Activated T-helper 17 cell treated with anti-CD3 and anti-CD28 coated beads, Interleukin-2, amount 50 U/mL, for 72 hours (primary cell): ENCODE measurements around the gene ASCC1. TPM values are rescaled to one million over a fixed set of nuclear protein-coding genes. Genes with fewer than 3 reads are reported as not detected.
"Not testable (repeated sequence)": the region's sequence is repeated elsewhere in the genome, so short reads cannot be mapped to it uniquely, and the experiment has no call there.

ENCODE experiments used
- ATAC-seq: fragments of 150-1000 bp; cut with Tn5 transposase; replicated peaks from 2 replicates; pipeline ENCODE4 v1.10.0; 2021; ENCODE audit warnings: mild to moderate bottlenecking, moderate library complexity
- H3K27ac Mint-ChIP-seq: one replicate; pipeline ENCODE4 v1.8.0; 2022; ENCODE audit warnings: mixed read lengths
- H3K27me3 Mint-ChIP-seq: one replicate; pipeline ENCODE4 v1.8.0; 2022; ENCODE audit warnings: mixed read lengths
- H3K36me3 Mint-ChIP-seq: one replicate; pipeline ENCODE4 v1.8.0; 2022; ENCODE audit warnings: low read depth, mild to moderate bottlenecking, mixed read lengths
- H3K4me1 Mint-ChIP-seq: one replicate; pipeline ENCODE4 v1.8.0; 2022; ENCODE audit warnings: mixed read lengths
- H3K4me3 Mint-ChIP-seq: one replicate; pipeline ENCODE4 v1.8.0; 2022; ENCODE audit warnings: mild to moderate bottlenecking, mixed read lengths
- H3K9me3 Mint-ChIP-seq: one replicate; pipeline ENCODE4 v1.8.0; 2022; ENCODE audit warnings: mixed read lengths
- total RNA-seq, 2 donors: library from RNA; stranded (reverse); gene quantifications; one replicate each; pipeline ENCODE4 v1.2.3, GENCODE V29; 2022

ASCC1 gene
- total RNA-seq, 2 donors from 2014 or later, result 44.0 to 48.6 TPM

- Mint-ChIP-seq H3K36me3 (peaks cover 43% of the 10 kb centered on the region), H3K27me3 (no peaks in the 10 kb centered on the region), H3K4me1 (peaks cover 10% of the 10 kb centered on the region), H3K9me3 (no peaks in the 10 kb centered on the region), H3K4me3 (no peak overlapping the region), H3K27ac (no peak overlapping the region)
- ATAC-seq, result no peak
These were observed 39.4 kb downstream of the ASCC1 start for GRCh38 chr10:72176701-72177100.

GRCh38 chr10:72175149-72175548 is 40.9 kb downstream of the ASCC1 start:
- Mint-ChIP-seq H3K27ac (no peak overlapping the region), H3K4me3 (no peak overlapping the region), H3K27me3 (no peaks in the 10 kb centered on the region), H3K36me3 (peaks cover 38% of the 10 kb centered on the region), H3K9me3 (no peaks in the 10 kb centered on the region), H3K4me1 (peaks cover 10% of the 10 kb centered on the region)
- no peak for ATAC-seq

- Mint-ChIP-seq H3K4me1 (peaks cover 10% of the 10 kb centered on the region), H3K27me3 (no peaks in the 10 kb centered on the region), H3K9me3 (no peaks in the 10 kb centered on the region), H3K36me3 (peaks cover 39% of the 10 kb centered on the region), H3K4me3 (no peak overlapping the region), H3K27ac (no peak overlapping the region)
- ATAC-seq, result no peak
These were observed 41.8 kb downstream of the ASCC1 start for GRCh38 chr10:72174297-72174662.

GRCh38 chr10:72173619-72174296 is 42.3 kb downstream of the ASCC1 start:
- H3K27ac Mint-ChIP-seq, result no peak overlapping the region
- ATAC-seq, result peak; percentile 83
- no peaks in the 10 kb centered on the region for H3K27me3 Mint-ChIP-seq
- peaks cover 10% of the 10 kb centered on the region for H3K4me1 Mint-ChIP-seq
- peaks cover 39% of the 10 kb centered on the region for H3K36me3 Mint-ChIP-seq
- H3K4me3 Mint-ChIP-seq, result no peak overlapping the region
- H3K9me3 Mint-ChIP-seq, result no peaks in the 10 kb centered on the region

GRCh38 chr10:72173262-72173618 is 42.8 kb downstream of the ASCC1 start:
- H3K4me3 Mint-ChIP-seq, result no peak overlapping the region
- no peak overlapping the region for H3K27ac Mint-ChIP-seq
- no peaks in the 10 kb centered on the region for H3K9me3 Mint-ChIP-seq
- H3K36me3 Mint-ChIP-seq, result peaks cover 39% of the 10 kb centered on the region
- peaks cover 10% of the 10 kb centered on the region for H3K4me1 Mint-ChIP-seq
- H3K27me3 Mint-ChIP-seq, result no peaks in the 10 kb centered on the region
- ATAC-seq, result no peak

GRCh38 chr10:72171175-72171630 is 44.9 kb downstream of the ASCC1 start:
- Mint-ChIP-seq H3K4me3 (no peak overlapping the region), H3K9me3 (no peaks in the 10 kb centered on the region), H3K4me1 (peaks cover 10% of the 10 kb centered on the region), H3K27me3 (no peaks in the 10 kb centered on the region), H3K27ac (no peak overlapping the region), H3K36me3 (peaks cover 38% of the 10 kb centered on the region)
- no peak for ATAC-seq

- Mint-ChIP-seq H3K4me1 (peaks cover 10% of the 10 kb centered on the region), H3K9me3 (no peaks in the 10 kb centered on the region), H3K27me3 (no peaks in the 10 kb centered on the region), H3K4me3 (no peak overlapping the region), H3K27ac (no peak overlapping the region), H3K36me3 (peaks cover 38% of the 10 kb centered on the region)
- ATAC-seq, result no peak
These were observed 45.3 kb downstream of the ASCC1 start for GRCh38 chr10:72170733-72171132.

- no peak overlapping the region for H3K27ac Mint-ChIP-seq
- H3K9me3 Mint-ChIP-seq, result no peaks in the 10 kb centered on the region
- peaks cover 15% of the 10 kb centered on the region for H3K4me1 Mint-ChIP-seq
- no peak overlapping the region for H3K4me3 Mint-ChIP-seq
- no peaks in the 10 kb centered on the region for H3K27me3 Mint-ChIP-seq
- no peak for ATAC-seq
- peaks cover 38% of the 10 kb centered on the region for H3K36me3 Mint-ChIP-seq
These were observed 45.8 kb downstream of the ASCC1 start for GRCh38 chr10:72170263-72170662.

GRCh38 chr10:72167118-72167517 is 49.0 kb downstream of the ASCC1 start:
- H3K9me3 Mint-ChIP-seq, result no peaks in the 10 kb centered on the region
- peaks cover 11% of the 10 kb centered on the region for H3K4me1 Mint-ChIP-seq
- H3K4me3 Mint-ChIP-seq, result no peak overlapping the region
- peaks cover 45% of the 10 kb centered on the region for H3K36me3 Mint-ChIP-seq
- ATAC-seq, result no peak
- no peaks in the 10 kb centered on the region for H3K27me3 Mint-ChIP-seq
- no peak overlapping the region for H3K27ac Mint-ChIP-seq

- H3K27me3 Mint-ChIP-seq, result no peaks in the 10 kb centered on the region
- peak overlapping the region; percentile 30 for H3K27ac Mint-ChIP-seq
- no peak overlapping the region for H3K4me3 Mint-ChIP-seq
- no peak for ATAC-seq
- H3K9me3 Mint-ChIP-seq, result no peaks in the 10 kb centered on the region
- peaks cover 11% of the 10 kb centered on the region for H3K4me1 Mint-ChIP-seq
- H3K36me3 Mint-ChIP-seq, result peaks cover 51% of the 10 kb centered on the region
These were observed 51.5 kb downstream of the ASCC1 start for GRCh38 chr10:72164617-72165016.

- no peaks in the 10 kb centered on the region for H3K27me3 Mint-ChIP-seq
- peak; percentile 96 for ATAC-seq
- H3K36me3 Mint-ChIP-seq, result peaks cover 51% of the 10 kb centered on the region
- no peaks in the 10 kb centered on the region for H3K9me3 Mint-ChIP-seq
- H3K4me1 Mint-ChIP-seq, result peaks cover 11% of the 10 kb centered on the region
- peak overlapping the region; percentile 53 for H3K4me3 Mint-ChIP-seq
- peak overlapping the region; percentile 68 for H3K27ac Mint-ChIP-seq
These were observed 53.1 kb downstream of the ASCC1 start for GRCh38 chr10:72162978-72163377.

GRCh38 chr10:72158176-72158575 is 57.9 kb downstream of the ASCC1 start:
- H3K27me3 Mint-ChIP-seq, result no peaks in the 10 kb centered on the region
- H3K4me1 Mint-ChIP-seq, result peaks cover 4% of the 10 kb centered on the region
- no peak overlapping the region for H3K27ac Mint-ChIP-seq
- ATAC-seq, result no peak
- H3K9me3 Mint-ChIP-seq, result no peaks in the 10 kb centered on the region
- no peak overlapping the region for H3K4me3 Mint-ChIP-seq
- peaks cover 58% of the 10 kb centered on the region for H3K36me3 Mint-ChIP-seq

GRCh38 chr10:72156223-72156622 is 59.9 kb downstream of the ASCC1 start:
- no peak overlapping the region for H3K4me3 Mint-ChIP-seq
- no peak for ATAC-seq
- no peaks in the 10 kb centered on the region for H3K27me3 Mint-ChIP-seq
- H3K9me3 Mint-ChIP-seq, result no peaks in the 10 kb centered on the region
- no peaks in the 10 kb centered on the region for H3K4me1 Mint-ChIP-seq
- H3K36me3 Mint-ChIP-seq, result peaks cover 54% of the 10 kb centered on the region
- no peak overlapping the region for H3K27ac Mint-ChIP-seq

GRCh38 chr10:72152286-72152685 is 63.8 kb downstream of the ASCC1 start:
- Mint-ChIP-seq H3K27ac (no peak overlapping the region), H3K27me3 (no peaks in the 10 kb centered on the region), H3K4me3 (no peak overlapping the region), H3K4me1 (peaks cover 9% of the 10 kb centered on the region), H3K9me3 (no peaks in the 10 kb centered on the region), H3K36me3 (peaks cover 26% of the 10 kb centered on the region)
- ATAC-seq, result no peak

GRCh38 chr10:72150746-72151478 is 65.2 kb downstream of the ASCC1 start:
- Mint-ChIP-seq H3K27ac (peak overlapping the region; percentile 66), H3K36me3 (peaks cover 21% of the 10 kb centered on the region)
- not testable (repeated sequence) for H3K4me3 Mint-ChIP-seq, H3K27me3 Mint-ChIP-seq, ATAC-seq, H3K9me3 Mint-ChIP-seq, H3K4me1 Mint-ChIP-seq
